GM21717 (cell line): ENCODE results near the gene PDE4B.

Experiments
- ATAC-seq: cut with Tn5 transposase; IDR thresholded peaks from one replicate; pipeline ENCODE4 v1.9.1; 2021; ENCODE audit warnings: mild to moderate bottlenecking, moderate library complexity; ENCODE audit not compliant: unreplicated experiment

Gene PDE4B

DNA sequence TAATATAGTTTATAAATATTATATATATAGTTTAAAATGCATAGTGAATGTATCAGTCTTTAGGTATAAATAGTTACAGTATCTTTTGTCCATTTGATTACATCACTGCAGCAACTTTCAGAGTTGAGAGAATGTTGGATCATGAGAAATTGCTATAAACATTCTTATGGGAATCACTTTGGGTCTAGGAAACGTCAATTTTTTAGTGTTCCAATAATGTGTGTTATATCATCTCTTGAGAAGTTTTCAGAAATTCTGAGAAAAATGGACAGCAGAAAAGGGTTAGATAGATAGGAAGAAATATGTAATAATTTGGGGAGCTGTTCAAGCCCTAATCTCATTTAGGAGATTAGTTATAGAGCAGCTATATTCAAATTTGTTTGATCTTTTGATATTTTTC lies 556.1 kb downstream of the PDE4B start:
- no peak for ATAC-seq

DNA sequence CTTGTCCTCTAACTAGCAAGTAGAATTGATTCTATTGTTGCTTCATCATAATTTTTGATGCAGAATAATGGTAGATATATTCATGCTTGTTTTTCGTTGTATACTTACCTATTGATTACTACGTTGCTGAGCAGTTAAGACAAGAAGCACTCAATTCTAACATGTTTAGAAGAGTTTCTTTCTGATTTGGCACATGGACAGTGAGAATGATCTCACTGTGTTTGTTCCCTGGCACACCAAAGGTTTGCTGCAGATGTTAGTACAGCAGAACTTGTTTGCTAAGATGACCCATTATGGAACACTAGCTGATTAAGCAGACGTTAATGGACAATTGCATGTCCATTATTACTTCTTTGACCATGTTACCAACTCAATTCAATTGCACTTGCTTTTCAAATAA lies 556.5 kb downstream of the PDE4B start:
- ATAC-seq, result no peak

DNA sequence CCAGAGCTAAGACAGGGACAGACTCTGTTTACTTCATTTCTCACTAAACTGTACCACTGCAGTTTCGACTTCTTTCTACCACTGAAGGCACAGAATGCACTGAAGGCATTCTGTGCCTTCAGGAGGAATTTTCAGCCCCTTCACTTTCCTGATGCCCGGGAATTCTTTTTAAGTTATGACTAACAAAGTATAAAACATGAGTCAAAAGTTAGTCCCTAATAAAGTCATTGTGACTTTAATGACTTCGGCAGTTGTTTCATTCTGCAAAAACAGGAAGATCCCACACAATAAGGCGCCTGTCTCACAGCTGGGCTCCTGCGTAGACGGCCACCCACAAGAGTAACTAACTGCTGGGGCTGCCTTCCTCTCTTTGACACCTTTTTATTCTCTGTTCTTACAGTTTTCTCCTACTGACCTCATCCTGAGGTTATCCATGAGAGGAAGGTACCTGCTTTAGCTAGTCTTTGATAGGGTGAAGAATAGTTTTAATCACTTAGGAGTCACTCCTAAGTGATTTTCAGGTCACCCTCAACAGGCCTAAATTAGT lies 557.4 kb downstream of the PDE4B start:
- ATAC-seq, result peak; percentile 67

DNA sequence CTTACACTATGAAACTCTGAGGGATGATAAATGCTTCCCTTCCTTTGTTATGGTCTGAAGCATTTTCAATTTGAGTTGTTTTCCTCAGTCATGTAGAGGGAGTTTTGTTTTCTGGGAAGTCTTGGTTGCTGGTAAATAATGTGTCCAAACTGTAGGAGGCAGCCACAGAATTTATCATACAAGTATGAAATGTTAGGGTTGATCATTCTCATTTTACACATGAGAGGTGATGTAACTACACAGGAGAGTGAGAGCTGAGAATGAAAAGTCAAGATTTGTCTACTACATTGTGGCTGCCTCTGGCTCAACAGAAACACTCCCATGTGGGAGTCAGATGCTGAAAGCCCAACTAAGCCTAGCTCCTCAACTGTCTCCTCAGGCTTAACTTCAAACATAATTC lies 558.8 kb downstream of the PDE4B start:
- peak; percentile 34 for ATAC-seq

DNA sequence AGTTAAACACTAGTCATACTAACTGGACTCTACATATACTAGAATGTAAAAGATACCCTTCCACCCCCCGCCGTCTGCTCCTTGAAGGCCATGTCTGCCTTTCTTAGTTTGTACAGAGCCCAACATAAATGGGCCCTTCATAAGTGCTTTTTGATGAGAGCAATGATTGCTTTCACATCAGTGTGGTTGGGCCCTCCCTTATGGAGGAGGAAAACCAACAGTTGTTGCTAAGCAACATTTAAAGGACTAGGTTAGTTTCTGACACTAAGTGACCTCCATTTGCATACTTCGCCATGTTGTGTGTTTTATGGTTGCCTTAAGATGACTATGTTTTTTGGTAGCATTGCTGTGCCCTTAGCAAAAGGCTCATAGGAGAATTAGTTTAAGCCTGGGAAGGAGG lies 559.2 kb downstream of the PDE4B start:
- ATAC-seq, result peak; percentile 30

DNA sequence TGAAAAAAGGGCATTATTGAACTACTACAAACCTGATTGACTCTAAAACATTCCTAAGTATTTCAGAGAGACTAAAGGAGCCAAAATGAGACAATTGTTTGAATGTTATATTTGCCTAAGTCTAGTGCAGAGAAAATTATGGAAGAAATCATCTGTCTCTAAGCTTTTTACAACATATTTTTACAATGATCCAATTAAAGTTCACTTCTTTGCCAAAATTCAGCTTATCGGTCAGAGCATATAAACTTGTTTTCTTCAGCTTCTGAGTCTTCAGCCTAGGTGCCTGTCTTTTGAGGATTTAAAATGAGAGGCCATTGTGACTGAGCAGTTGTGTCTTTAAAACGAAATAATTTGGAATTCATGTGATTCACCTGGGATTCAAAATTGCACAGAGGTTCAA lies 560.1 kb downstream of the PDE4B start:
- no peak for ATAC-seq

DNA sequence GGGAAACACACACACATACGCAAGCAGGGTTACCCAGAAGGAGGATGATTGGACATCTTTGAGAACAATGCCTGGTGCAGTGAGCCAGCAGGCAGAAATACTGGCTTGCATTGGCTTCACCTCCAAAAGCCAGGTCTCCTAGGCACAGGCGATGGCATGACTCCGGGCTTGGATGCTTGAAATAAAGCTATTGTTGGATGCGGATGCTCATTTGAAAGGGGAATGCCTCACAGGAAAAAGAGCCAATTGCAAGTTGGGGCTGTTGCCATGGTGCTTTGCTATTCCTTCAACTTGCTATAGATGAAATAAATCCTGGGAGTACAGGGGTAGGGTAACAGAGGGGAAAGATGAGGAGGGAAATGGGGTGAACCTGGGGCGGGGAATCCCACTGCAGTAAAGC lies 560.6 kb downstream of the PDE4B start:
- ATAC-seq, result no peak

DNA sequence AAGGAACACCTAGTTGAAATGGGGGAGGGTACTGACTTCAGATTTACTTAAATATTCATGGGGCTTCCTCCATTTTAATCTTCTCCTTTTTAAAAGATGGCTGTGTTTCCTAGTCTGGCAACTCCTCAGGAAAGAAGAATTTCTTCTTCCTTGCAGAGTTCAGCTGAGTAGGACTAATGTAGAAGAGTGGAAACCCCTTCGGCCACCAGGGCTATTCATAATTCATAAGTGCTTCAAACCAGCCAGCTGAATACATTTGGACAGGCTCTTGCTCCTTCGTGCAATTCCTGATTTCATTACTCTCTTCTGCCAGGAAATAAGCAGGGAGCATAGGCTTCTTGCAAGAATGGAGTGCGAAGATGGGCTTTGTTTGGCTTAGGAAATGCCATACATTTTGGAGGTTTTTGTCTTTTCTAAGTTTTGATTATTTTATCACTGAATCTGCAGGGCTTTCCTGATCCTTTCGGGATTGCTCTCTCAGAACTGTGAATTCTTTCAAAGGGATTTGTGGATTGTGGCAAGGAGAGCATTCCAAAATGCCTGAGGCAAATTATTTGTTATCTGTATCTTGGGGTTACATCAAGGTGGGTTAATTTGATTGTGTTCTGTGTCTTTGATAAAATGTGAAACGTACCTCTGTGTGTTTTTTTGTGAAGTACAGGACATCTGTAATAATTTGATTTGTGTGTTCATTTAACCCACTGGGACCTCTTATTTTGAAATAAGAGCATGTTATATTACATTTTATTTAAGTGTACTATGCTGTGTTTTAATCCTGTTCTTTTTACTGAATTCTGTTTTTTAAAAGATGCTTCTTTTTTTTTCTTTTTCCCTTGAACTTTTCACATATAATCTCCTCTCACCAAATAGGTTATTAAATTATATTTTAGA lies 561.9 kb downstream of the PDE4B start:
- ATAC-seq, result no peak

DNA sequence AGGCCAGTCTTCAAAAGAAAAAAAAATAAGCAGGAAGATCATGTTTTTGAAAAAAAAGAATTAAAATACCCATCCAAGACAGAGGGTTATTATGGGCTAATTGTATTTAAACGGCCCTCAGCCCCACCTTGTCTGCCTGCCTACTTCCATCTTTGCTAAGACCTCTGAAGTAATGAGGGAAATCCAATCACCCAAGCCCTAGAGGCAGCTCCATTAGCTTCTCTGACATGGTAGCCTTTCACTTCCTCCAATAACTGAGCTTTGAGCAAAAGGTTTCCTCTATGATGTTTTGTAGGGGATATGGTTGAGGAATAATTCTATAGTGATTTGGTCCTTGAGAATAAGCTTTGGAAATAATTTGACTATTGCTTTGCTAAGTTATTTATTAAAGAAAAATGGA lies 563.1 kb downstream of the PDE4B start:
- ATAC-seq, result no peak

DNA sequence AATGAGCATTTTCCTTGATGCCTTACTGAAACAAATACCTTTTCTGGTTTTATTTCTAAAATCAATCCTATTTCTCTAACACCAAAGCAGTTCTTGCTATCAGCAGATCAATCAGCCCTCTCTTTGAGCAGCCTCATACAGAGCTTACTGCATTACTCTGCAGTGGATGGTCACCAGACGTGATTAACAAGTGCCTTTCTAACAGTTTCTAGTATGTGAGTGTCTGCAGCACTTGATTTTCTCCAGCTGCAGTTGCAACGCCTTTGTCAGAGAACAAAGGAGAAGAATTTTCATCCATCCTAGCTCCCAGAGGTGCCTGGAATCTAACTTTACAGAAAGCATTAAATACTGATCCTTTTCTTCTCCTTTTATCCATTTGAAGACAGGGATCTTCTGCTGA lies 563.9 kb downstream of the PDE4B start:
- no peak for ATAC-seq

DNA sequence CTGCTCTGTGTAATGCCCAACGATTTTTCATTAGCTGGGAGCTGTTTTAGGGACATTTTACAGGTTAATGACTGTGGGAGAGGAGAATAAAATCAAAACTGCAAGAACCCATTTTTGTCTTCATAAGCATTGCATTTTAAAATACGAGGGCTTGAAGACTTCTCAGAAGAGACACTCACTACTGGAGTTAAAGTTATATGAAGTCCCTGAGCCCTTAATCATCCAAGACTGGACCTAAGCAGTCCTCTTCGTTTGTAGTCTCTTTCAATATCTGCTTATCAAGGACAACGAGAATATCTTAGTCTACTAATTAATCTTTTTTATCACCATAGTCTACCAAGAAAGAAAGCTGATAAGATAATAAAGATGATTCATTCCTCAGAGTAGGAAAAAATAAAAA lies 564.3 kb downstream of the PDE4B start:
- no peak for ATAC-seq

DNA sequence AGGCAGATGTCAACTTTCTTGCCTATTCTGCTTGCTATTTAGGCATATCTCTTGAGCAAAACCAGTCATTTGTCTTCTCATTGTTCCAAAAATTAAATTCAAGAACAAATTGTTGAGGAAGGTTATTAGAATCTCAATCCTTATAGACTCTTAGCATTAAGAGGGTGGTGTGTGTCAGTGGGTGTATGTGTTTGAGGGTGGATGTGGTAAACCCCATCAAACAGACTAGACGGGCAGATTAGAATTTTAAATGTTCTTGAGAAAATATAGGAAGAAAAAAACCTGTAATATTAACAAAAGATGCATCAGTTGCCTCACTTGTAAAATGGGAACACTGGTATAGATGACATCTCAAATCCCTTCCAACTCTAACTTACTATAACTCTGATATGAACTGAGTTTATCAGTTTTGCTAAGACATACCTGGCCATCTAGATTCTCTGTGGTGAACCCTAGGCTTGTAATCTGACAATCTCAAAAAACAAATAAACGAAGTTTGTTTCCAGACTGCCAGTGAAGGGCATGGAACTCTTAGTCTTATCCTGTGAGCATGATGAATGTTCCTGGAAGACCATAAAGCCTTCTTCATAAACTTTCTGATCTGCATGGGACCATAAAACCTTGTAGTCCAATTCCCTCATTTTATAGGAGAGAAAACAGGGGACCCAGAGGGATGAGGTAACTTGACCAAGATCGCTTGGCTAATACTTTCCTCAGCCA lies 564.9 kb downstream of the PDE4B start:
- ATAC-seq, result no peak

DNA sequence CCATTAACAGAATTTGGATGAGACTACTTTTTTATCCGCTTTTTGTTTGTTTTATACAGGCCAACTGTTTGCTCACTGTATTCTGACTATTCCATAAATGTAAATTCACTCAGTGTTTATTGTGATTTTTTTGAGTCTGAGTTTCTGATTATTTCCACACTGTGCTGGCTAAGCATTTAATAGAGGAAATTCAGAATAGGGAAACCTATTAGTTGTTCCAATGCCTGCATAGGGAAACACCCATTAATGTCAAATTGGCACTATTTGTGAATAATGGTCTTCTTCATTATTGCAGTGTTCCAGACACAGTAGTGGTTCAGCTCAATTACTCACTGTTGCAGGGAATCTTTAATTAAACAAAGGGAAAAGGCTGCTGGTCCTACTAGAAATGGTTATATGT lies 566.6 kb downstream of the PDE4B start:
- no peak for ATAC-seq

DNA sequence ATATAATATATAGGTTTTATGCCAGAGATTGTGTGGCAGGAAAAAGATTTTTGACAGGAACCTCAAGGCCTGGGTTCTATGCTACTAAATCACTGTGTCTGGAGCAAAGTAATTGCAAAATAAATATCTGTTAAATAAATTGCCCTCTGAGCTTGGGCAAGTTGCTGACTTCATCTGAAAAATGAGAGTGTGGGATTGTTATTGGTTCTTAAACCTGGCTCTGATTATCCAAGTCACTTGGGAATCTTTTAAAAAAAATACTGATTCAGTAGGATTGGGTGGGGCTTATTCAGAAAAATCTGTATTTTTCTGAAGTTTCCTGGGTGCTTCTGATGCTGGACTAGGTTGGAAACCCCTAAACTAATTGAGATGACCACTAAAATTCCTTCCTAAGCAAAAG lies 567.1 kb downstream of the PDE4B start:
- no peak for ATAC-seq

DNA sequence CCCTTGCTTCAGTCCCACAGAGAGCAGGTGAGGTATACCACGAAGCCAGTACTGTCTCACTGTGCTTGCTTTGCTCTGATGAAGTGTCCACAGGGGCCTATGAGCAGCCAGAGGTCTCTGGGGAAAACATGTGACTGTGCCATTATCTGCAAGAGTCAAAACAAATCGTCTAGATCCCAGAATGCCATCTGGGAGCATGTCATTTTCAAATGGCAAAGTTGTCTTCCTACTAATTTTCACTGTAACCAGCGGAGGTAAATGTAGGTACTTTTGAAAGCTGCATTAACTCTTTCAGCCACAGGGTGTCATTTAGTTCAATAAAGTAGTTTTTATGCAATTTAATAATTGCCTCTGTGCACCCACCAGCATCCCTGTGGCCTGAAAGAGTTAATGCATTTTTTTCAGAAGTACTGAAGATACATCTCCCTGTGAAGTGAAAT lies 567.6 kb downstream of the PDE4B start:
- ATAC-seq, result no peak

DNA sequence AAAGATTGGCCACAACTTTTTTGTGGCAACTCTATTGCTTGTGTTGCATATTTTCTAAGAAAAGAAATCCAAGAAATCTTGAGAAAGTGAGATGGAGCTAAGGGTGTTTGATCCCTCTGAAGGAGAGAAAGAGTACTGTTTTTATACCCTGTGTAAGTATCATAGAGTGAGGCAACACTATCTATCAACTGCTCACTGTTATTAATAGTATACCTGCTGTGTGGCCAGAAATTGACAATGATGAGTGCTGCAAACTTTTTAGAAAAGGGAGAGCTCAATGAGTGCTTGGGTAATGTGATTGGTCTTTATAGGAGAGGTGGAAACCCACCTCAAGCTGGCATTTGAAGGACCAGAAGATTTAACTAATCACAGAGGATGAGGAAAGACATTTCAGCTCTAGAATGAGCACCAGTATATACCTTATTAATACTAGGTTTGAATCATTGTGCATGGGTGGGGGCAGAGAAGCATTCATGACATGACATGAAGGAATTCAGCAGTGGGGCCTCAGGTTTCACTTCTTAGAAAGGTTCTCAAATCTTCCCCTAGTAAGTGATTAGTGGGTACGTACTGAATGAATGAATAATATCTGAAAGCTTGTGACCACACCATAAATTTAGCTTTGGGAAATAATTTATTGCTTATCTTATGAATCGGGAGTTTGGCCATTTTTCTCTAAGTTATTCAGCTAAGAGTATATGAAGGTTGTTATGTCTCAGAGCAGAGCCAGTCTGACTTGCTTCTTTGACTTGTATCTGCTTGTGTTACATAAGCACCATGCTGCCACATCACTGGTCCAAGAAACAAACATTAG lies 572.1 kb downstream of the PDE4B start:
- ATAC-seq, result peak; percentile 69

DNA sequence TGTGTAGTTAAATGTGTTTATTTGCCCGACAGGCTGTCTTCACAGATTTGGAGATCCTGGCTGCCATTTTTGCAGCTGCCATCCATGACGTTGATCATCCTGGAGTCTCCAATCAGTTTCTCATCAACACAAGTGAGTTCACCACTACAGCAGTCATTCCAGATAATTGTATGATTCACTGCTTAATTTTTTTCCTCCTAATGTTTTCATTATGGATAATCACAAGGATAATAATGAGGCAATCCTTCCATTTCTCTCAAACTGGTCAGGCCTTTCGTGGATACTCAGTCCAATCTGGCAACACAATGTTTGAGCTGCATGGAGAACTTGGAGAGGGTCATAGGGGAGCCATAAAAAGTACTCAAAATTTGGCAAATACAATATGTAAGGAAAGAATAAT lies 572.9 kb downstream of the PDE4B start:
- ATAC-seq, result no peak

DNA sequence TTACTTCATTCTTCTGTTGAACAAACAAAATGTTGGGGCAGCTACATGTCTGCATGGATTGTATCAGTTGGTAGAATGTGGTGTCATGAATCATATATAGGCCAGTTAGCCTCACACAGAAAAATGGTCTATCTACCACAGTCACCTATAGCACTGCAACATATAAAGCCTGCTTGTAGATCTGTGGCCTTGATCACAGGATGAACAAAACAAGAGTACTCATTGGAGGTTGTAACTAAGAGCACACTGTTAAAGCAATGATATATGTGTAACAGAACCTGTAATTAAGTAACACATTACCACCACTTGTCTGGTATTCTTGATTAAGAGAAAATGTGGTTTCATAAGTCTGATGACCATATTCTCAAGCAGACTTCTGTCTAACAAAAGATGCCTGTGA lies 573.9 kb downstream of the PDE4B start:
- ATAC-seq, result no peak

DNA sequence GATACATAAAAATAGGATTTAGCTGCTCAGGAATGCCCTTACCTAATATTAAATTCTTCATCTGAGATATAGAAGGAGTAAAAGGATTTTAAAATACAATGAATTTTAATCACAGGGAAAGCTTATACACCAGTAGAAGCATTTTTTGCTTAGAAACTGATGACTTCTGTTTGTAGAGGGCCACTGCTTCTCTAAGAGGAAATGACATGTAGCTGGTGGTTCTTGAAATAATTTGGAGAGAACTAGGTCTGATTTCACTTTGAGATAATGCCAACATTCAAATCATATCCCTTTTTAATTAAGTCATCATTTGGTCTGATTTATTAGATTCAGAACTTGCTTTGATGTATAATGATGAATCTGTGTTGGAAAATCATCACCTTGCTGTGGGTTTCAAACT lies 574.7 kb downstream of the PDE4B start:
- no peak for ATAC-seq

DNA sequence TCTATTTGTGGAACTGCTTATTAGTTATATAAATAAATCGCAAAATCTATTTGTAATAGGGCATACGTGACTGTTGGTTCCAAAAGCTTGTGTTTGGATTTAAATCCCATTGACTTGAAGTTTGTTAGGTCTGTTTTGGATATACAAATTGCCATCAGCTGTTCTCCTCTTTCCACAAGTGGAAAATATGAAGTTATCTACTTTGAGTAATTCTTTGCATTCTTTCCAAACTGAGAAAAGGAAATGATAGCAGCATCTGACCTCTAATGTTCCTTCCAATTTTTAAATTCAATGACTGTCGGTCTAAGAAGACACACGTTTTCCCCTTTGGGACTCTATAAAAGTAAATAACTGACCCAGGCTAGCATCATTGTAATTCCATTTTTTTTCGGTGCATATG lies 575.6 kb downstream of the PDE4B start:
- no peak for ATAC-seq

DNA sequence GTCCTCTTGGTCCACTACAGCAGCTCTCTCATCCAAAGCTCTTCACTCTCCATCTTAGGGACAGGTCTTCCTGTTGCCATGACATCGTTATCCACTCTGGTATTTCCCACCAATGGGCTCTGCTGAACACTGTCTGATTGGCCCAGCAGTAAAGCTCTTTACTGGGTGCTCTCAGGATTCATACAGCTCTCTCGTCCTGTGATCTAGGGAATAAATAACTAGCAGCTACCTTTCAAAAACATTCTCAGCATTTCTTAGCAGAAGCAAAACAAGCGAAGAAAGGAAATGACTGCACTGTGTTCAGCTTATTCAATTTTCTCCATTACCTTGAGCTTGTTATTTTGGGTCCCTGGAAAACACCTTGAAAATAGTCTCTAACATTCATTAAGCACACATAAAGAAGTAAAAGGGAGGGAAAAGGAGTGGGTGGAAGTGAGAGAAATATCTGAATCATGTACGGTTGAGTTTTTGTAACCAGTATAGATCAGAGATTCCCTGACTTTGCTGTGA lies 577.8 kb downstream of the PDE4B start:
- peak; percentile 22 for ATAC-seq
